T follicular helper cell (primary cell): ENCODE measurements around the gene HS6ST2.

ENCODE experiments used
- DNase-seq: peaks from one replicate; pipeline ENCODE4 v3.0.0-alpha.2; 2020; ENCODE audit warnings: low read depth

Gene HS6ST2

GRCh38 chrX:132843363-132843762 is 115.1 kb downstream of the HS6ST2 start:
- no peak for DNase-seq

DNA sequence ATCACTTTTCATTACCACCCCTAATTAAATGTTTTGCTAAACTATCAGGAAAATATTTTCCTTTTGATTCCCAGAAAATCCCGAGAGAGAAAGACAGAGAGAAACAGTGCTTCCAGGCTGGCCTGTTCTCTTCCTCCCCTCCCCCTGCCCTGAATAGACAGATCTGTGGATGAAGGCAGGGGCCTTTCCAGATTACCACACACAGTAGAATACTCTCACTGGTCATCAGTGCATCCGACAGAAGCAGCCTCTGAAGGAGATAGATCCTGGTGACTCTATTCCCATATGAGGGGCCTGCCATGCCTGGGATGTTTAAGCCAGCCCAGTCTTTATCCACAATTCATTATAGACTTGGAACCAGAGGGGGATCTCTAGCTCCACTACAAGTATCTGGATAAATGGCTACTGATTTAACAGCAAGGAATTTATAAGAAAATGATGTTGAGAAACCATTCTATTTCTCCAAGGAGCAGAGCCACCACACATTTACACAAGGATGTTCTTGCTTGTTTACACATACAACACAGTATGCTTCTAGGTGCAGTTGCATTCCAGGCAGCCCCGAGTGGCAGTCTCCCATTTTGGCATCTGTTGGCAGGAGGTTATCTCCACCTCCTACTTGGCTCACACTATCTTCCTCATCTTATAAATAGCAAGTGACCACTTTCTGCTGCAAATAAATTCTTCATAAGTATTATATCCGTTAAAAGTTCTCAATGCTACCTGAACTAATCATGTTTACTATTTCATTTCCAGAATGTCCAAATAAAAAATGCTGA is 115.8 kb downstream of the HS6ST2 start:
- DNase-seq = no peak

DNA sequence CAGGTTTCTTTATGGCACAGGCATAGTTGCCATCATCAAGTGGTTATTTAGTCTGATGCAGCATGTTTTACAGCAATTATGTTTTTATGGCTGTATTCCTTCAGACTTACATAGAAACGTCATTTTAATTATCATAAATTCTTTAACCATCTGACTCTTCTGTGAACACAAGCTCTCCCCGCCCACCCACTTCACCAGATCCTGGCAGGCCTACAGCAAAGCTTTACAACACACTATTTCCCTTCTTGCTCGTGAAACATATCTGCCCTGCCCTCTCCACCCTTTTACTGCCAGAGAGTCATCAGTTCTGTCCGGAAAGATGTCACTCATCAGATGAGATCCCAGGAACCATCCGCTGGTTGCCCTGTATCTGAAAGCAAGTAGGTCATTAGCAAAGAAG is 120.5 kb downstream of the HS6ST2 start:
- DNase-seq = no peak

DNA sequence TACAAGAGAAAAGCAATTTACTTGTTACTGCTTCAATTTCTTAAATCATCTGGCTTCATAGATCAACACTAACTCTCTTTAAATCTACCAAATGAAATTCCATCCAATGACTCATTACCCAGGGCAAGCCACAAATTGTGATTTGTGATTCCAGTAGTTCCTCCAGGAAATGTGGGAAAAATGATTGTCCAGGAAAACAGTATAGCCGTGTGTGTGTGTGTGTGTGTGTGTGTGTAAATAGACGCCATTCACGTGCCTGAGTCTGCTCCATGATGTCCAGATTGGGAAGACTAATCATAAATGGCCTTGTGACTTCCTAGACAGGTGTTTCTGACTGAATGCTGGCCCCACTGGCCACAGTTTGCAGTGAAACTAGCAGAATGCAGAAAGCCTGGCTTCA is 121.3 kb downstream of the HS6ST2 start:
- DNase-seq = no peak

DNA sequence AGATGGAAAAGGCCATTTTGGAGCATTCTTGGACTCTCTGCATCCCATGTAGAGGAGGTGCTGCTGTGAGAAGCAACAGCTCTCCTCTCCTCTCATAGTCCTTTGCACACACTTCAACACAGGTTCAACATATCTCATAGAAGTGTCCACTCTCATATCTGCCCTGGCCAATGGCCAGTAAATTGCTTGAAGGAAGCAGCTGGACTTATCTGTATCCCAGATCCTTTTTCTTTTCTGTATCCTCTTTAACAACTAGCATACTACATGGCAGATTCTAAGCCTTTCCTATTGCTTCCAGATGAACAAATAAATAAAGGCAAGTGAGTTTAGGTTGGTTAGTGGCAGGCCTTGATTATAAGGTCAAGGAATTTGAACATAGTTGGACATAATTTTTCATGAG is 122.0 kb downstream of the HS6ST2 start:
- DNase-seq = no peak

DNA sequence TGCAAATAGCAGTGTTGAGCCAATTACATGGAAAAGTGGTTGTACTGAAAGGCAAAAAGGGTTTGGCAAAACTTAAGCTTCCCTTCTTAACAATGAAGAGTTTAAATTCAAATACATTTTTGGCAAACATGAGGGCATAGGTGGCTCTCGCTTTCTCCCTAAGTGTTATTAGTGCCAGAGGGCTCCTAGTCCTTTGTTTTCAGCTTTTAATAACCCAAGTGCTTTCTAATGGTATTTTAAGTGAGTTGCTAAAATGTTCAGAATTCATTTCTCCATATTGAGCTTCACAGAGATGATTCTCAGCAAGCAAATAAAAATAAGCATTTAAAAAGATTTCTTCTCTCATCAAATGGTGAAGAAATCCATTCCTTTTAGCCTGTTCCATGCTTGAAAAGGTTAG is 123.7 kb downstream of the HS6ST2 start:
- DNase-seq = no peak

DNA sequence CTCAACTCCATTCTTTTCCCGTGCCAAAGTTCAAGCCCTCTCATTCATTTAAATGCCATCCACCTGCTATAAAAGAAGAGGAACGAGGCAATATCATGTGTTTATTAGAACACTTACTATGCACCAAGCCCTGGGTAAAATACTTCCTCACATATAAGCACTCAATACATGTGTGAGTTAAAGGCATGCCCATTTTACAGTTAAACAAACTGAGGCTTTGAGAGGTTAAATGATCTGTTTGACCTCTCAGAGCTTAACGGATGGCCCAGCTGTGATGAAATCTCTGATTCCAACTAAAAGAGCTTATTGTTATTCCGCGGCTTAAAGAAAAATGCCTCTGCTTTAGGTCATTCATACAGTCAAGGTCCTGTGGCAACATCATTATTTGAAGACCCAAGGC is 124.3 kb downstream of the HS6ST2 start:
- DNase-seq = no peak

- no peak for DNase-seq
Measured at GRCh38 chrX:132833373-132833772, 125.1 kb downstream of the HS6ST2 start.

DNA sequence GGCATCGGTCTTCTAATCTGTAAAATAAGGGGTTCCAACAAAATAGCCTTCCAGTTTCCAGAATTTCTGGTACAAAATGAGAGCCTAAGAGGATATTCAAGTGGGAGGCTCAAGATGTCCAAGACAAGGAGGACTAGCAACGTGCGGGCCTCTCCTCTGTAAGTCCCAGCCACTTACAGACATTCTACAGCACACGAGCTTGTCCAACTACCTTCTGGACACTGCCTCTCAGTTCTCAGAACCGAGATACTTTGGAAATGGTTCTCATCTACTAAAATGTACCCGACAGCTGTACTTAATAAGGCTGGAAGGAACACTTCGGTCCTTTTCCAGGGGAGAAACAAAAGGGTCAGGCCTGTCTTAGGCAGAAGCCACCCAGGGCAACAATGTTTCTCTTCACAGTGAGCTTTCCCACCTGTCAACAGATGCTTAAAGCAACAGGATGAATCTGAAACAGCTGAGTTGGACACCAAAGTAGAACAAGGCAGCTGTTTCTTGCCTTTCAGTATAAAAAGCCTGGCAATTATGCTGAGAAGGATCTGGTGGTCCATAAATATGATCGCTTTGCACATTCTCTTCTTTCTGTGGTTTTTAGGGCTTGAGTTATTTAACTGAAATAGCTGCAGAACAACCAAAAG is 127.0 kb downstream of the HS6ST2 start:
- DNase-seq = no peak

DNA sequence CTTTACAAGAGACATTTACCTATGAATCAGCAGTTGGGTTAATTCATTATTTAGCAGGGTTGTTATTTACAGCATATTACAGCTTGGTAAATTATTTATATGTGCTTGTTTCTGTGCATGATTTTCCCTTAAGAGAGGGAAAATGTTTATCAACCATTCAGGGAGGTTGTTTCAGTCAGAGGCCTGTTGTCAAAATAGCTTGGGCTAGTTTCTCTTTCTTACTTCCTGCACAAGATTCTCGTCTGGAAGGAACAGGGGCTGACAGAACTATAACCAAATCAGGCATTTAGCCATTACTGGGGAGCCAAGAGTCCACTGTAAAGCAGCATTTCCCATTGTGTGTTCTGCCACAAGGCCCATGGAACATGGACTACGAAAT is 135.8 kb downstream of the HS6ST2 start:
- DNase-seq = no peak

GRCh38 chrX:132821974-132822633 is 136.3 kb downstream of the HS6ST2 start:
- no peak for DNase-seq

DNA sequence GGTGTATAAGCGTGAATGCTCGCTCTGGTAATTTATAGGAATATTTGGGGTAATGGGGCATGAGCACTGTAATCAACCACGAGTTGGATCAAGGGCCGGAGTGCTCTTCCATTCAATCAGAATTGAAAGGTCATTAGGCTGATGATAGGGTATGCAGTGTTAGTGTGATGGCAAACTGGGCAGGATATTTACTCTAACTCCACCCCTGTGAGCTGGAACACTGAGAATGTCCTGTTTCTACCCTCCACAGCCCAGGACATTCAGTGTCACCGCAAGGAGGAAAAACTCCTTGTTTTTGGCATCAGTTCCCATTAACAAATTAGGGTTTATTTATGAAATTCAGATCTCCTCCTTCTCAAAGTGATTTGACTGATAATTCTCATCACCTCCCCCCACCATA is 137.8 kb downstream of the HS6ST2 start:
- DNase-seq = no peak

DNA sequence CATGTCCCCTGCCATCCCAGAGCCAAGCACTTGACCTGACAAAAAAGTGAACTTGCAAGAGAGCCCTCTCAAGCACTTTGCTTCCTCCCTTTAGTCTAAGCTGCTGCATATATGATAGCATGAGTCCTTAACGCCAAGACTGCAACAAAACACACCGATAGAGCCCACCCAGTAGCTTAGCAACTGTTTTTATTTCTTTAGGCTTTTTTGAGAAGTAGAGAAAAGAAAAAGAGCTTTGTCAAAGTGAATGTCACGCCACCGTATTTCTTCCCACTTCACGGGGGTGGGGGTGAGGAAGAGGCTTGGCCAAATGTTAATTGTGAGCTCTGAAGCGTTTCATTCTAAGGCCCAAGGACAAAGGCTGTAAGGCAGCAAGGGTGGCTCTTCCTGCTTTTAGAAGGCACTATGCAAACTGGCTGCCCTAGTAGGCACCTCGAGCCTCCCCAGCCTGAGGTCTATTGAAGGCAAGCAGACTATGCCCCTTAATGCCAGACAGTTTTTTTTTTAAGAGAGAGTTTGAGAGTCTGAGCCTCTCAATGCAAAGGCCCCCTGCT is 138.6 kb downstream of the HS6ST2 start:
- no peak for DNase-seq

GRCh38 chrX:132818638-132819037 is 139.8 kb downstream of the HS6ST2 start:
- DNase-seq = no peak

- no peak for DNase-seq
Measured at GRCh38 chrX:132815643-132816042, 142.8 kb downstream of the HS6ST2 start.

DNA sequence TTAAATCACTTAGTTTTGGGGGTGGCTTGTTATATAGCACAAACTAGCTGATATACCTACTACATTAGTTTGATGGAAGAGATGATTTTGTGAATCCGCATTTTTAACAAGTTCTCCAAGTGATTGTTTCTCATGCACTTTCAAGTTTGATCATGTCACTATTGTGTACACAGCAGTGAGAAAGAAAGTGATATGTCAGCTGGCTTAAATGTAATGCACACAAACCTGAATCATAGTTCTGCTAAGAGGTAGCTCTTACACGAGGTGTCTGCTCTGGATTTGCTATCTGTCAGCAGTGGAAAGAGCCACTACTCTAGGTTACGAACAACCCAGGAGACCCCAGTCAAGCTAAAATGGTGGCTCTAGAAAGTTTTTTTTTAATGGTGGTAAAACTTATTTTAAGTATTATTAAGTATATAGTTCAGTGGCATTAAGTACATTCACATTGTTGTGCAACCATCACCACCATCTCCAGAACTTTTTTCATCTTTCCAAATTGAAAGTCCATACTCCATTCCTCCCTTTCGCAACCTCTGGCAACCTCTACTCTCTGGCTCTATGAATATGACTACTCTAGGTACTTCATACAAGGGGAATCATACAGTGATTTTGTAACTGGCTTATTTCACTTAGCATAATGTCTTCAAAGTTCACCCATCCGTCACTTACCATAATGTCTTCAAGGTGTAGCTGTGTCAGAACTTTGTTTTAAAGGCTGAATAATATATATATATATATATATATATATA is 147.3 kb downstream of the HS6ST2 start:
- no peak for DNase-seq

DNA sequence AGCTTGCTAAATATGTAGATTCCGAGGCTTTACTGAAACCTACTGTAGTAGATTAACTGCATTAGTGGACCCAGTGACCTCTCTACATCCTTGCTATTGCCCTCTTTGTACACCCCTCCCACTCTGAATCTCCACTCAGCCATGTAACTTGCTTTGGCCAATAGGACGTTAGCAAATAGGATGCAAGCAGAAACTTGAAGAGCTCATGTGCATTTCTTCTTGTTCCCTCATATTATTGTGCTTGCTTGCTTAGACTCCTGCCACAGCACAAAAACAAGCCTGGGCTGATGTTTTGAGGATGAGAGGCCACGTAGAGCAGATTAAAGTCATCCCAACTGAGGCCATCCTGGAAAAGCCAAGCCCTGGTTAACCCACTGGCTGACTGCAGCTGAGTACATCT is 147.9 kb downstream of the HS6ST2 start:
- no peak for DNase-seq

GRCh38 chrX:132809581-132809980 is 148.8 kb downstream of the HS6ST2 start:
- DNase-seq = no peak

DNA sequence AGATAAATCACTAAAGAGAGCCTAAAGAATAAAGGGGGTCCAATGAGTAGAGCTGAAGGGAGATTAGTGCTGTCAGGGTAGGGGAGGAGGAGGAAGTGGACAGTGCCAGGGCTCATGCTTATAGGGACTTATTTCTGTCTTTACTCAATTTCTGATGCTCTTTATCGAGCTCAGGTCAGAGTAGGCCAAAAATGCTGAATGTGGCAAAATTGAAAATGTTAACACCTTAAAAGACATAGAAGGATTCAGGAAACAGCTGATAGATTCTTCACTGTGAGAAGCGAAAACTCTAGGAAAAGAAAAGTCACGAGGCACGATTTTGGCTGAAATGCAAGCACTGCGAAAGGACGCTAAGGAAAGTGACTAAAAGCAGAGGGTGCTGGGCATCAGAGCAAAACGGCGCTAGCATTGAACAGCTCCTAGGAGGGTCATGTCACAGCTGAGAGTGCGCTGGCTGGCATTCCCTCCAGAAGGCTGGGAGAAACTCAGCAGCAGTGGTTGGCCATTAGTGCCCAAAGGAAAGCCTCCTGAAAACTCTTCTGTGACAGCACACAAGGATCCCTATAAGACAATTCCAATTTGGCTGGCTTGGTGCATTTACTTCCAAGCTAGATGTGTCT is 150.9 kb downstream of the HS6ST2 start:
- no peak for DNase-seq

- no peak for DNase-seq
Measured at GRCh38 chrX:132802033-132802432, 156.4 kb downstream of the HS6ST2 start.

GRCh38 chrX:132795181-132795580 is 163.2 kb downstream of the HS6ST2 start:
- no peak for DNase-seq

DNA sequence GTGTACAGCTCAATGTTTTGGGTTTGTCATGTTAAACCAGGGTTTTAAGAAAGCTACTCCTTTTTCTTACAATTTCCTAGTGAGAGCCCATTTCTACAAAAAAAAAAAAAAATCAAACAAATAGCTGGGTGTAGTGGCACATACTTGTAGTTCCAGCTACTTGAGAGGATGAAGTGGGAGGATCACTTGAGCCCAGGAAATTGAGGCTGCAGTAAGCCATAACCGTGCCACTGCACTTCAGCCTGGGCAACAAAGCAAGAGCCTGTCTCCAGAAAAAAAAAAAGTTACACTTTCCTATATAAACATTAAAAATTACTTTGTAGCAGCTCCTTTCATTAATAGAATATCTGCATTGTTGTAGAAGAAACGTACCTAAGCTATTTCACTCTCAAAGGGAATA is 166.7 kb downstream of the HS6ST2 start:
- DNase-seq = no peak
